Measurements from ENCODE around the gene CEACAM4. TPM values are rescaled to one million over a fixed set of nuclear protein-coding genes. Genes with fewer than 3 reads are reported as not detected.

Gene CEACAM4
- total and polyA plus RNA-seq, 2 of the 8 experiments (the other 6 are each of a cell fraction or from before 2014, with no cell fraction given), result not detected

GRCh38 chr19:41590936-41591335 lies 35.9 kb downstream of the CEACAM4 start:
- Histone ChIP-seq H2BK20ac (ENCODE audit: low read length) (no peak overlapping the region), H3K23ac (ENCODE audit: insufficient read length) (no peak overlapping the region), H4K91ac (replicated peaks; ENCODE audit: insufficient read length, low read length) (no peak overlapping the region), H4K20me1 (replicated peaks in 1 of 2; ENCODE audit: control insufficient read depth in 1 of 2, insufficient read depth in 2 of 2, low read length in 2 of 2) (no peaks in the 10 kb centered on the region), H3K79me1 (ENCODE audit: low read depth, low read length) (no peaks in the 10 kb centered on the region), H3K9me3 (ENCODE audit: insufficient read depth in 2 of 2, low read depth in 1 of 2, low read length in 1 of 2) (peaks cover 51 to 56% of the 10 kb centered on the region in 2 experiments), H2AK5ac (ENCODE audit: low read depth, low read length) (no peak overlapping the region), H3K36me3 (ENCODE audit: control insufficient read depth in 2 of 4, insufficient read depth in 4 of 4, low read length in 3 of 4) (no peaks in the 10 kb centered on the region), H3K9ac (replicated peaks in 1 of 4; ENCODE audit: extremely low read depth in 1 of 4, low read depth in 3 of 4, low read length in 3 of 4) (no peak overlapping the region), H3K4me1 (replicated peaks in 1 of 4; ENCODE audit: control insufficient read depth in 3 of 4, insufficient read depth in 4 of 4, low read length in 3 of 4) (no peaks in the 10 kb centered on the region), H4K5ac (ENCODE audit: insufficient read length, low read depth, low read length) (no peak overlapping the region), H2BK120ac (replicated peaks; ENCODE audit: low read depth, low read length) (no peak overlapping the region), H3K18ac (ENCODE audit: extremely low read depth, low read length) (no peak overlapping the region), H3K27ac (ENCODE audit: low read depth, low read length) (no peak overlapping the region), H3K4me3 (ENCODE audit: extremely low read depth in 1 of 4, insufficient read depth in 2 of 4, low read depth in 3 of 4, low read length in 4 of 4) (no peak overlapping the region), H2BK15ac (ENCODE audit: low read length) (no peak overlapping the region), H2AFZ (ENCODE audit: low read length) (no peak overlapping the region), H4K8ac (ENCODE audit: extremely low read depth, insufficient read depth, low read length) (no peak overlapping the region), H2BK5ac (ENCODE audit: low read depth, low read length) (no peak overlapping the region), H3K23me2 (ENCODE audit: low read depth, low read length) (no peaks in the 10 kb centered on the region), H3K4ac (replicated peaks; ENCODE audit: insufficient read length, low read depth, low read length) (no peak overlapping the region), H3K56ac (replicated peaks; ENCODE audit: insufficient read length, low read depth, low read length) (no peak overlapping the region), H3K14ac (ENCODE audit: insufficient read length) (no peak overlapping the region), H3K27me3 (replicated peaks in 1 of 4; ENCODE audit: control insufficient read depth in 3 of 4, extremely low read depth in 1 of 4, insufficient read depth in 3 of 4, low read length in 3 of 4) (no peaks in the 10 kb centered on the region), H3K79me2 (ENCODE audit: control insufficient read depth in 1 of 2, insufficient read depth in 2 of 2, low read length in 2 of 2) (no peaks in the 10 kb centered on the region), H3K4me2 (ENCODE audit: insufficient read depth in 1 of 2, low read depth in 2 of 2, low read length in 2 of 2) (no peak overlapping the region), H2BK12ac (ENCODE audit: low read depth, low read length) (no peak overlapping the region)
- TF ChIP-seq SAP30 (IDR thresholded peaks at IDR 0.05; ENCODE audit: insufficient read depth, insufficient replicate concordance, low read length) (no peak), TAF1 (IDR thresholded peaks at IDR 0.05; ENCODE audit: low read depth, low read length) (no peak), TCF12 (IDR thresholded peaks at IDR 0.05; ENCODE audit: low read depth, low read length) (no peak), GABPA (IDR thresholded peaks at IDR 0.05; ENCODE audit: borderline replicate concordance, insufficient read depth, low read length) (no peak), RAD21 (IDR thresholded peaks at IDR 0.05 in 1 of 2, conservative IDR thresholded peaks at IDR 0.05 in 1 of 2; ENCODE audit: low read depth in 2 of 2, low read length in 2 of 2) (no peak), RFX5 (IDR thresholded peaks at IDR 0.05; ENCODE audit: borderline replicate concordance, low read depth, low read length) (no peak), ATF2 (IDR thresholded peaks at IDR 0.05; ENCODE audit: low read length) (no peak), SIN3A (conservative IDR thresholded peaks at IDR 0.05 in 1 of 2, IDR thresholded peaks at IDR 0.05 in 1 of 2; ENCODE audit: low read depth in 1 of 2, low read length in 2 of 2) (no peak), POU5F1 (IDR thresholded peaks at IDR 0.05; ENCODE audit: low read depth, low read length) (no peak), ATF3 (IDR thresholded peaks at IDR 0.05; ENCODE audit: insufficient read depth, low read depth, low read length) (no peak), KDM4A (IDR thresholded peaks at IDR 0.05; ENCODE audit: low read depth, low read length, severe bottlenecking) (no peak), TBP (IDR thresholded peaks at IDR 0.05; ENCODE audit: low read depth, low read length) (no peak)
- POLR2A ChIA-PET (ENCODE audit: partially characterized antibody), result no interaction called here
- no peak for FAIRE-seq
- no peak for DNase-seq (ENCODE audit: low read depth in 1 of 2, low spot score in 2 of 2)
- CTCF ChIA-PET (ENCODE audit: partially characterized antibody), result interaction anchor here (1.0 to 1.3 kb wide), 2 partner anchors 9 to 20 kb away, joined by 3 read pairs; no protein-coding TSS in a partner anchor
